Measurements from ENCODE around the gene TNFAIP2.

DNA sequence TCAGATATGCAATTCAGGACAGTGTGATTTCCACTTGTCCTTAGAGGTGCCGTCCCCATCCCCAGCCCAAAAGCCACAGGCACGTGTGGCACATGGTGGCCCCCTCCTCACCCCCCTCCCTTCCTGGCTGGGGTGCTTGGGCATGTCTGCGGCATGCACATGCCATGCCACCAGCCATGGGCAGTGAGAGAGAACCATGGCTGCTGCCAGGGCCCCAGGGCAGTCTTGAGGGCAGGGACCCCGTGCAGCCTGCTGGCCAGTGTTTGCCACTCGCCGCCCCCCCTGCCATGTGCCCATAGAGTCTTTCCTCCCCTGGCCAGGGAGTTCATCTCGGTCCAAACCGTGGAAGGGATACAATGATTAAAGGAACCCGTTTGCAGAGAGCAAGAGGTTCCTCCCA lies 41.5 kb downstream of the TNFAIP2 start:
- TF ChIP-seq, protein P1, sequence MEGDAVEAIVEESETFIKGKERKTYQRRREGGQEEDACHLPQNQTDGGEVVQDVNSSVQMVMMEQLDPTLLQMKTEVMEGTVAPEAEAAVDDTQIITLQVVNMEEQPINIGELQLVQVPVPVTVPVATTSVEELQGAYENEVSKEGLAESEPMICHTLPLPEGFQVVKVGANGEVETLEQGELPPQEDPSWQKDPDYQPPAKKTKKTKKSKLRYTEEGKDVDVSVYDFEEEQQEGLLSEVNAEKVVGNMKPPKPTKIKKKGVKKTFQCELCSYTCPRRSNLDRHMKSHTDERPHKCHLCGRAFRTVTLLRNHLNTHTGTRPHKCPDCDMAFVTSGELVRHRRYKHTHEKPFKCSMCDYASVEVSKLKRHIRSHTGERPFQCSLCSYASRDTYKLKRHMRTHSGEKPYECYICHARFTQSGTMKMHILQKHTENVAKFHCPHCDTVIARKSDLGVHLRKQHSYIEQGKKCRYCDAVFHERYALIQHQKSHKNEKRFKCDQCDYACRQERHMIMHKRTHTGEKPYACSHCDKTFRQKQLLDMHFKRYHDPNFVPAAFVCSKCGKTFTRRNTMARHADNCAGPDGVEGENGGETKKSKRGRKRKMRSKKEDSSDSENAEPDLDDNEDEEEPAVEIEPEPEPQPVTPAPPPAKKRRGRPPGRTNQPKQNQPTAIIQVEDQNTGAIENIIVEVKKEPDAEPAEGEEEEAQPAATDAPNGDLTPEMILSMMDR (conservative IDR thresholded peaks at IDR 0.05; ENCODE audit: low read length) = no peak
- TF ChIP-seq EZH2phosphoT487 (IDR thresholded peaks at IDR 0.05; ENCODE audit: borderline replicate concordance, low read depth, low read length) = no peak
